HG03469 (cell line): ENCODE results near the gene CBFA2T3.
"Not testable (repeated sequence)": the region's sequence is repeated elsewhere in the genome, so short reads cannot be mapped to it uniquely, and the experiment has no call there.

Source experiments
- ATAC-seq: cut with Tn5 transposase; IDR thresholded peaks from one replicate; pipeline ENCODE4 v1.9.1; 2021; ENCODE audit warnings: mild to moderate bottlenecking, moderate library complexity, moderate number of reproducible peaks; ENCODE audit not compliant: unreplicated experiment

Gene CBFA2T3

DNA sequence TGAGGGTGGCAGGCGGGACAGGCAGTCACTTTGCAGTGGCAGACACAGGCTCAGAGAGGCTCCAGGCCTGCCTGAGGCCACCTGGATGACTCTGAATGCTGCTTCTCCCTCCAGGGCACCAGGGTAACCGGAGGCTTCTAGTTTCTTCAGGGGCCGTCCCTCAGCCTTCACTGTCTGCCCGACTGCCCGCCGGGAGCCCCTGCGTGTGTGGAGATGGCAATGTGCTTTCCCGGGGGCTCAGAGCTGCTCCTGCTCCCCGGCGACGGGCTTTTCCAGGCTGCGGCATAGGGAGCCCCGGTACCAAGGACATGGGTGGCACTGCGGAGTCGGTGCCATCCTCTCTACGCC is 51.5 kb downstream of the CBFA2T3 start:
- no peak for ATAC-seq

DNA sequence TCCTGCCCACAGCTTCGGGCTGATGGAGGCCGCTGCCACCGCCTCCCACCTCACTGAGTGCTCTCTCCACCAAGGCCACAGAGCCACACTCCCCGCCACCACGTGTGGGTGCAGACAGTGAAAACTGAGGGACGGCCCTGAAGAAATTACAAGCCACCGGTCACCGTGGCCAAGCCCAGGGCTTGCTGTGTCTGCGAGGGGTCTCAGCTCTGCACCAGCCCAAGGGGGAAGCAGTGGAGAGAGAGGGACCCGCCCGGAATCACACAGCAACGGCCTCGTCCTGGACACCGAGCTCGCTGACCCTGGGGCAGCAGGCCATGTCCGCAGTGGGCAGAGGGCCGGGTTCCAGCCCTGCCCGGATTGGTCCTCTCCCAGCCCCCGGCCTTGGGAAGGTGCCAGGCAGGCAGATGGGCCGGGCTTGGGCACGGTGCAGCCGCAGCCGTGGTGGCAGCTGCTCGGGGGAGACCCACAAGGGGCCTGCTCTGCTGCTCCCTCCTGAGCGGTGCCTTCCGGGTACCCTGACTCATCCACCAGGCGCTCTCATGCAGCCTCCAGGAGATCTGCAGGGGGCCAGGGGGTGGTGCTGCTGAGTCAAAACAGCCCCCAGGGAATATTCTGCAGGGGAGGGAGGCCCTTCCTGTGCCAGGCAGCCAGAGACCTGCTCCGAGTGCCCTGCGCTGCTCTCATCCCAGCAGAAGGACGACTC is 52.0 kb downstream of the CBFA2T3 start:
- no peak for ATAC-seq

DNA sequence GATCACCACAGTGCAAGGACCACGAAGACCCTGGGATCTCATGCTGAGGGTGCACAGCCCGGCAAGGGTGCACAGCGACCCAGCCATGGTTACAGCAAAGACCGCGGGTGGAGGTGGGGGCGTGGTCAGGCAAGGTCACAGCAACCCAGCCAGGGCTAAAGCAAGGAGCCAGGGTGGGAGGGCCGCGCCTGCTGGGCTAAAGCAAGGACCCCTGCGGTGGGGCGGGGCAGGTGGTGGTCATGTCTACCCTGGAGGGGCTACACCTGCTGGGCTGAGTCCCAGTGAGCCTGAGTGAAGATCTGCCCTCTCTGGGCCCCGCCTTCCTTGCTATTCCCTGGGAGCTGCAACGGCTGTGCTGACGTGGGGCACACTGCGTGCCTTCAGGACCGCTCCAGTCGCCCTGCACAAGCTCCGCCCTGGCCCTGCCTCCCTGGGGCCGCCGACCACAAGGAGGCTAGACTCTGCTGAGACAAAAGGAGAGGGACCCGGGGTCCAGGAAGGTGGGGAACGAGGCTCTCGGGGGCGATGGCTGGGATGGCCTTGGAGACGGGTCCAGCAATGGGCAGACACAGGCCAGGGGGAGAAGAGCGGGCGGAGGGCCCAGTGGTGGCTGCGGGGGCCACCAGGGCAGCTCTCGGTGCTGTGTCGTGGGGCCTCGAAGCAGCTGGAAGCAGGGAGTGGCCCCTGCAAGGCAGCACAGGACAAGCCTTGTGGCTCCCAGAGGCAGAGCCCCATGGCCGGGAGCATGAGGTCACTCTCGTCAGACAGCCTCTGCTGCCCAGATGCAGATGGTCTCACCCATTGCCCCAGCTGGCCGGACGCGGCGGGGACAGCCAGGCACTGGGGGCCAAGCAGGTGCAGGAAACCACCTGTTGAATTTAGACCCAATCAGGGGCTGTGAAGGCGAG is 52.8 kb downstream of the CBFA2T3 start:
- no peak for ATAC-seq

DNA sequence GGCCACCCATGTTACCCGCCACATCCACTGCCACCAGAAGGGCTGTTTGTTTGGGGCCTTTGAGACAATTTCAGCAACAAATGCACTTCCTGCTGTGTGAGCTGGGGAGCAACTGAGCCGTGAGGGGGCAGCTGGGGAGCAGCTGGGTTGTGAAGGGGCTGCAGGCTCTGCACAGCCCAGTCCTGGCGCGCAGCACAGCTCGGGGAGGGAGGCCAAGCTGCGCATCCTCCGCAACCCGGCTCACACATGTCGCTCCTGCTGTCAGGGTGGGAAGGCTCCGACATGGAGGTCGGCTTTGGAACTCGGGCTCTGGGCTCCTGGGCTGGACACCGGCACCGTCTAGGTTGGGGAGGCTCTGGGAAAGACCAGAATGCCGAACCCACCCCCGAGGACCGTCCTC is 53.6 kb downstream of the CBFA2T3 start:
- ATAC-seq = no peak

DNA sequence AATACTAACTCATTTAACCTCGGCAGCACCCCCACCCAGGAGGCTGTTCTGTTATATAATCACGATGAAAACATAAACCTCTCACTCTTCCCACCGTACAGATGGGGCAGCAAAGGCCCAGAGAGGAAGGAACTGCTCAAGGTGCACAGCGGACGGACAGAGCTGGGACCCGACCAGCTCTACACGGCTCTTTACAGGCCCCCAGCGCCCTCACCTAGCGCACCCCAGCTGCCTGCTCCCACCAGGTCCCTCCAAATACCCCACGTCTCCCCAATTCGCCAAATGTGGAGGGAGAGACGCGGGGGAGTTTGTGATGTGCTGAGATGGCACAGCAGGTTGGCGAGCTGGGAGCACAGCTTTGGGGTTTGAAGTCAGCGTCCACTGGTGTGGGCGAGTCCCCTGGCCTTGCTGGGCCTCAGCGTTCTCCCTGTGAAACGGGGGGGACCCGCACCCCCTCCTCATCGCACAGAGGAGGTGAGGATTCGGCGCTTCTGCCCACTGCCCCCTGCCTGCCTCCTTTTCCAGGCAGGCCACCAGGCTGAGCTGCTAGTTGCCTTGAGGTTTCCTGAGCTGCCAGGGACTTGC is 54.1 kb downstream of the CBFA2T3 start:
- no peak for ATAC-seq

DNA sequence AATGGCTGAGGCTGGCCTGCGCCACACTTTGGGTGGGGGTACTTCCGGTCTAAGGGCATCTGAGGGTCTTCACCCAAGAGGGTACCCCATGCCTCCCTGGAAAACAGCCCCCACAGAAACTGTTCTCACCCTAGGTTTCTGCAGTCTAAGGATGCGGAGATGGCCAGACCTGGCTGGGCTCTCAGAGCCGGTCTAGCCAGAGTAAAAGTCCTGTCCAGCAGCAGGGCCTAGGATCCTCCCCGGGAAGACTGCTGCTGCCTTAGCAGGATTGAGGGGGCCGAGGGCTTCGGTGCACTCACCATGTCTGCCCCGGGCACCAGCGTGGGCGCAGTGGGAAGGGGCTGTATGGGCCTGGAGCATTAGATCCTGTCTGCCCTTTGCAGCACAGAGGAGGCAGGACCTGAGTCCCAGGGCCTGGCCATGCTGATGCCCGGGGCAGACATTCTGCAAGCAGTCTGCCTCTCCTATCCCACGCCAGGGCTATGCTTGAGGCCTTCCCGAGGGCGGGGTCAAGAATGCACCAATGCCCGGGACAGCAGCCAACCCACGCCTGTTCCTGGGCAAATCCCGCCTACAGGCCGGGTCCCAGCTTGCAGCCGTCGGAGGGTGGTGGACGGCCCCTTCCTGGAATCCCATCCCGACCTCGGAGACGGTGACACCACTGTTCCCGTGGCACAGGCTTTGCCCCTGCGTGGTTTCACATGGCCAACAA is 54.7 kb downstream of the CBFA2T3 start:
- ATAC-seq = no peak

DNA sequence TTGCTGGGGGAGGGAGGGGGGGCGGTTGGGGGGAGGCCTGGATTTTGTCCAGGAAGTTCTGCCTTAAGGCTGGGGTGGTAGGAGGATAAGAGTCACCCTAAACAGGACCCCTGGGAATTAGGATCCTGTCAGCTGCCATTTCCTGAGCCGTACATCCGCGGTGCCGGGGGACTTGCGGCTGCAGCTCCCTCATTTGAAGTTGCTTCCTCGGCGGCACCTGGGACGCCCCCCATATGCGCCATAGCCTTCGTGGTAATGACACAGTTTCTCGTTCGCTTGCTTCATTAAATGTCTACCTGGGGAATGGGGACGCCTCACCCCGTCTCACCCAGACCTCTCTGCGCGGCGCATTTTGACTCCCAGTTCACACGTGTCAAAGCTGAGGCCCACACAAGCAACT is 55.4 kb downstream of the CBFA2T3 start:
- no peak for ATAC-seq

DNA sequence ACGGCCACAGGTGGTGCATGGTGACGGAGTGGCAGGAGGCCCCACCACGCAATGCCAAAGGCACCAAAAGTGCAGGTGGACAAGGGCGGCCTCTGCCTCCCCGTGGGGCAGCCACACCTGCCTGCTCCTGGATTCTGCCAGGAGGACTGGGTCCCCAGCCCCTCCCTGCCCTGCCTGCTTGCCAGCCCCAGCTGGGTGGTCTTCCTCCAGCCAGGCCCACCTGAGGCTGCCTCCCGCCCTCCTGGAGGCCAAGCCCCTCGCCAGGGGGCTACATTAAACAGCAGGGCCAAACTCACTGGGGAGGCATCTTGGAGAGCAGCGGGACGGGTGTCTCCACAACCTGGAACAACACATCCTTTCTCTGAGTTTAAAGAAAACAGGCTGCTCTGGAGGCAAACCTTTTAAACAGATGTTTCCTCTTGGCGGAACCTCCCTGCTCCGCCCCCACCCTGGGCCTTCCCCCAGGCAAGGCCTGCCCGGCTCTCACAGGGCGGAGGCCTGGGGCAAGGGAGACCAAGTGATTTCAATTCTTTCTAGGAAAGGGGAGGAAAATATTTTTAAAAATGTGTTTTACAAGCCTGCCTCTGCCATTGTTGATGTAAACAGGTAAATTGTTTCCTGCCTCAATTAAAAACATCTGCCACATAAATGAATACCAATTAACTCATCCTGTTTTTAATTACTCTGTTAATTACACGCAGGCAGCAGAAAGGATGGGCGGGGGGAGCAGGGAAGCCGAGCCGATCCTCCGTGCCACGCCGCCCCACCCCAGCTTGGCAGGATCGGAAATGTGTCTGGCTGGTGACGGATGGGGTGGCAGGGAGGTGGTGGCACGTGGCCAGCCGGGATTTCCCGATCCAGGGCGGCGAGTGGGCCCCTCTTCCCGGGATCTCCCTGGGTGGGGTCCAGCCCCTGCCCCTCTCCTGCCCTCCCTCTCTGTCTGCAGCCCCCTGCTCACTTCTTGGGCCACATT is 56.1 kb downstream of the CBFA2T3 start:
- ATAC-seq = no peak

DNA sequence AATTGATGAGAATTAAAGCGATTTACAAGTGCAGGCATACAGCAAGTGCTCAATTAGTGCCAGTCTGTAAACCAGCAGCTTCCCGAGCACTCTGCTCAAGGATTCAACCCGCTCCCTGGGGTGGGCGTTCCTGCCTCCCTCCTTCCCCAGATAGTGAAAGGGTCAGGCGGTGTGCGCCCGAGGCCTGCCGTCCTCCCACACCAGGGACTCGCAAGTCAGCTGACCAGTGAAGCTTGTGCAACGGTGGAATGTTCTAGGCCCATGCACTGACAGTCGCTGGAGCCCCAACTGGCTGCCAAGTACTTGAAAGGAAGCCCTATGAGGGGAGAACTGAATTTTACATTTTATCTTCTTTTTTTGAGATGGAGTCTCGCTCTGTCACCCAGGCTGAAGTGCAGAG is 57.1 kb downstream of the CBFA2T3 start:
- no peak for ATAC-seq

DNA sequence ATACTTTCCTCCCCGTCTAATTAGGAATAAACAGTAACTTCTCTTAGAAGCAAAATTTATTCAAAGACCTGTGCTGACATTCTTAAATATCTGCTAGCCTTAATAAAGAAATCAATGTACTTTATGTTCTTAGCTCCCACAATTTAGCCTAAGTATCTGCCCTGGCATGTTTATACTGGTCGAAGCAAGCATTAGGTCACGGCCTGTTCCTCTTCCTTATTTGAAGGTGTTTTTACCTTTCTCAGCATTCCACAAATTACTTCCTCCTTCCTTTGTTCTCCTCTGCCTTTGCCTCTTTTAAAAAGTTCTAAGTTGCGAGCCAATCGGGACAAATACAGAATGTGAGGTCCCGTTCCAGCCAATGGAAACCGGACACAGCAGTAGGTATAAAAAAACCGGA is 58.1 kb downstream of the CBFA2T3 start:
- not testable (repeated sequence) for ATAC-seq

DNA sequence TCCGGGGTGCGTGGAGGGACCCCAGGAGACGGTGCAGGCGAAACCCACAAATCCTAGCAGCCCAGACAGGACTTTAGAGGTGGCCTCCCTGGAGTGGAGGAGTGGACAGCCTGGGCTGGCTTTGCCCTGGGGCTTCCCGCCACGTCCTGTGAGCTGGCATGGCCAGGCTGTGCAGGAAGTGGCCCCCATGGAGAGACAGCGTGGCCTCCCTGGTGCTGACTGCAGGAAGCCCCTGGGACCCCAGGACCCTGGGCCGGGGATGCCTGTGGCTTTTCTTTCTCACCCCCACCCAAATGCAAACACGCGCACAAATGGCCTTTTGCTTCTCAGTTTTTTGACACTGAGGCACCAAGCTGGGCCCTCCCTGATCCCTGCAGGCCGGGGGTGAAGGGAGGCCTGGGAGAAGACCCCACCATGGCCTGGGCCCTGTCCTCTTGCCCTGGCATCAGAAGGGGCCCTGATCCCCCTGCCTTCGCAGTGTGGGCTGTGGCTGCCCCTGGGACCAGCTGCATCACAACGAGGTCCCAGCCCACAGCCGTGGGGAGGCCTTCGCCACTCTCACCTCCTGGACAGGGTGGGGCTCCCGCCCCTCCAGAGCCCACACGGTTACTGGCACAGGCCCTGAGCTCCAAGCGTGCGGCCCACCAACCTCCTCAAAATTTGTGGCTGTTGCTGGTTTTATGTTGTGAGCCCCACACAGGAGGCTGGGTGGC is 58.9 kb downstream of the CBFA2T3 start:
- no peak for ATAC-seq

DNA sequence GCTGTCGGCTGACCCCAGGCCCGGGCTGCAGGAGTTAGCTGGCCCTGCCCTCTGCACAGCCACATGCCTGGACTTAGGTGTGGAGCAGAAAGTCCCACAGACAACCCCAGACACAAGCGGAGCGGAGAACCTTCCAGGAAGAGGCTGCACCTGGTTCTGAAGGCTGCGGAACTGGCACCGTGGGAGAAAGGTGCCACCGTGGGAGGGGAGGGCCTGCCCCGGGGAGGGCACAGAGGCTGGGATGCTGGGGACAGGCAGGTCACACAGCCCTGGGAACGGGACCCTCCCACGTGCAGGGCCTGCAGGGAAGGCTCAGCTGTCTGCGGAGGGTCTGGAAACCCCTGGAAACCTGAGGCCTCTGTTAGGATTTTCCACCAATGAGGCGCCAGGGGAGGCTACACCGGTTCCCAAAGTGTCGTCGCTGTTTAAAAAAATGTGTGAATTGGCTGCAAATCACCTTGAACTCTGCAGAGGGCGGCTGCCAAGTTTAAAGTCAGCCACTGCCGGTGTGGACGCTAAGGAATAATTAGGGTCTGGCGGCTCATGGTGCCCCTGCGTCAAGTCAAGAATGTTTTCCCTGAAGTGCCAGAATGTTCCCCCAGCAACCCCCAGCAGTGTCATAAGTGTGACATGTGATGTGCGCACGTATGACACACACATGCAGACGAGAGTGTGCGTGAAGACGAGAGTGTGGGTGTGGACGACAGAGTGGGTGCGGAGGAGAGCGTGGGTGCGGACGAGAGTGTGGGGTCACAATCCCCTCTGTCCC is 59.7 kb downstream of the CBFA2T3 start:
- ATAC-seq = no peak

DNA sequence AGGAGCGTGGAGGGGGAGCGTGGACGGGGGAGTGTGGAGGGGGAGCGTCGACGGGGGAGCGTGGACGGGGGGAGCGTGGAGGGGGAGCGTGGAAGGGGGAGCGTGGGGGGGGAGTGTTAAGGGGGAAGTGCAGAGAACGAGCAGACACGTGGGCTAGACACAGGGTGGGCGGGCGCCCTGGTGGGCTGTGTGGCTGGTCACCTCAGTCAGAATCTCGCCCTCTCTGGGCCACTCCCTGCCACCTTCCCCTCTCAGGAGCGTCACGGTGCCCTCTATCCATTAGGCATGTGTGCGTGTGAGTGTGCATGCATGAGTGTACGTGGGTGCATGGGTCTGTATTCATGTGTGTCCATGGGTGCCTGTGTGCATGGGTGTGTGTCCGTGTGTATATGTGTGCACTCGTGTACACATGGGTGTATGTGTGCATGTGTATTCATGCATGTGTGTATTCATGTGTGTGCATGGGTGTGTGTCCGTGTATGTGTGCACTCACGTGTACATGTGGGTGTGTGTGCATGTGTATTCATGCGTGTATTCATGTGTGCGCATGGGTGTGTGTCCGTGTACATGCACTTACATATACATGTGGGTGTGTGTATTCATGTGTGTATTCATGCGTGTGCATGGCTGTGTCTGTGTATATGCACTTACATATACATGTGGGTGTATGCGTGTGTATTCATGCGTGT is 61.2 kb downstream of the CBFA2T3 start:
- no peak for ATAC-seq

DNA sequence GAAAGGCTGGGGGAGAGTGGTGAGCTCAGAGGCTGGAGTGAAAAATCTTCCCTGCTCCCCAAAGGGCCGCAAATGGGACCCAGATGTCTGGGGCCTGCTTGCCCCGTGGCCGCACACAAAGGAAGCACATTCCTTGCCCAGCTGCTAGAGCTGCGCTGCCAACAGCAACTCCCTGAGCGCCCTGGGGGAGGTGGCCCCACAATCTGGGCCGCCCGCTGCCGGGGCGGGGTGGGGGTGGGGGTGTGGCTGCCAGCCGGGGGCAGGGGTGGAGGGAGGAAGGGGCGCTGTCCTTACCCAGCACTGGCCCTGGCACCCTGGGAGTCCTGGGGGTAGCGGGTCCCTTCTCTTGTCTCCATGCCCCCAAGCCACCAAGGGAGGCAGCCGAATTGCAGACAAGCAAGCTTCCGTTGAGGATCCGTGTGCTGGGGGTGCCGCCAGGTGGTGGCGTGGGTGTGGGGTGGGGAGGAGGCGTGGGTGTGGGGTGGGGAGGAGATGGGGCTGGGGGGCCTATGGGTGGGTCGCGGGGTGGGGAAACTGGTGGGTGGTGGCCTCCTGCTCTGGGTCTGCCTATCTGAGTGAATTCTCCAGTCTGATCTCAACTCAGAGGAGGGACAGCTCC is 62.1 kb downstream of the CBFA2T3 start:
- ATAC-seq = no peak

DNA sequence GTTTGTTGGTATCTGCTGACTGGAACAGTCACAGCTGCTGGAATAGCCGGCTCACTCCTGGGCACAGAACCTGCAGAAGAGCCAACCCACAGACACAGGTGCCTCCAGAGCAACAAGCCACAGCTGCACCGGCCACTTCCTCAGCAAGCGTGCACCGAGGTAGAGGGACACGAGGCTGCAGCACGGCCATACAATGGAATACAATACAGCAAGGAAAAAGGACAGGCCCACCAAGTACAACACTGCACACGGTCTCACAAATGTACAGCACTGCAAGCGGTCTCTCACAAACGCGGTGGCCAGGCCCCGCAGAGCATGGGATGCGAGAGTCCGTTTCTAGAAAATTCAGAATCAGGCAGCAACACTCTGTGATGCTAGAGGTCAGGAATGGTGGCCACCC is 63.1 kb downstream of the CBFA2T3 start:
- ATAC-seq = no peak

DNA sequence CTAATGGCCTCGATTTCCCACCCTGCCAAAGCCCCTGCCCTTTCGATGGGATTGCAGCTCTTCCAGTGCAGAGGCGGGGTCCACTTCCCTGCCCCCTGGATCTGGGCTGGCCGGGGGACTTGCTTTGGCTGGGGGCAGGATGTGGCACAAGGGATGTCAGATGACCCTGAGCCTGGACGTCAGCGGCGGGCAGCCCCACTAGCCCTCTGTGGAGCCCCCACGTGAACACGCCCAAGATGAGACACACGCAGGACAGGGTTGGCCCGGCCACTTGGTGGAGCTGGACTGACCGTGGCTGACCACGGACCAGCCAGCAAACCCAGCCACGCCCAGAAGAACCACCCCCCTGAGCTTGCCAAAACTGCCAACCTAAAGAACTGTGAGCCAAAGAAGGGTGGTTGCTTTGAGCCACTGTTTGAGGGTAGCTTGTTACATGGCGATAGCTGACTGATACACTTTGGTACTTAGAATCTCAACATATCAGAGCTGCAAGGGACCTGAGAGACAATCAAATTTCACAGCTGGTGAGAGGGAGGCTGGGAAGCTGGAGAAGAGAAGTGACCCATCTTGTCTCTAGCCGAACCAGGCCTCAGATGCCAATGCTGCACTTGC is 63.9 kb downstream of the CBFA2T3 start:
- ATAC-seq = no peak

DNA sequence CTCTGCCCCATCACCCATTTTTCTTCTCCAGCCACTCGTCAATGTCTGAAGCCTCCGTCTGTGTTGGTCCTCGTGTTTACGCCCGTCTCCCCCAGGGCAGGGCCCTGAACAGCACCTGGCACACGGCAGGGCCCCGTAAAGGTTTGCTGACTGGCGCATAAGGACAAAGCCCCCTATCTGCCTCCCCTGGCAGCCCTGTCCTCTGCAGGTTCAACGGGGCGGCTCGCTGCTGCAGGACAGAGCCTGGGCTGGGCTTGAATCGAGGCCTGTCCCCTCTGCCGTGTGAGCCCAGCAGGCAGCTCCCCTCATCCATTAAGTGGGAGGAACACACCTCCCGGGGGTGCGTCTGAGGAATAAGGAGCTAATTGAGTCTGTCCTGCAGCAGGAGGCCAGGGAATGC is 64.5 kb downstream of the CBFA2T3 start:
- no peak for ATAC-seq
